Stimulated activated naive CD8-positive, alpha-beta T cell treated with anti-CD3 and anti-CD28 coated beads, Interleukin-15, Interleukin-2, amounts not matched to agents 100 U/mL and 50 U/mL, for 24 hours (primary cell): ENCODE measurements around the gene VPS26C.
"Not testable (repeated sequence)": the region's sequence is repeated elsewhere in the genome, so short reads cannot be mapped to it uniquely, and the experiment has no call there.

Experiments used
- ATAC-seq: fragments of 150-1000 bp; cut with Tn5 transposase; one replicate; pipeline ENCODE4 v1.10.0; 2021
- DNase-seq: peaks from one replicate; pipeline ENCODE4 v3.0.0; 2021

Gene VPS26C

GRCh38 chr21:37267269-37268185, at the start of gene VPS26C:
VPS26C (minus strand) TSS chr21:37267334; CDS start chr21:37267294, 40 bp downstream.
- ATAC-seq (peak; percentile 95), DNase-seq (peak; percentile 99)

GRCh38 chr21:37316072-37316471, 48.9 kb upstream of the VPS26C start:
- not testable (repeated sequence) for ATAC-seq, DNase-seq

- no peak for DNase-seq
- no peak for ATAC-seq
These were observed 33.1 kb upstream of the VPS26C start for GRCh38 chr21:37300114-37300751.

GRCh38 chr21:37297364-37297763, 30.2 kb upstream of the VPS26C start:
- DNase-seq, result no peak
- no peak for ATAC-seq

- no peak for ATAC-seq
- no peak for DNase-seq
These were observed 27.5 kb upstream of the VPS26C start for GRCh38 chr21:37294679-37295078.

GRCh38 chr21:37292941-37293340, 25.8 kb upstream of the VPS26C start:
- no peak for ATAC-seq
- no peak for DNase-seq

GRCh38 chr21:37292041-37292440, 24.9 kb upstream of the VPS26C start:
- DNase-seq (no peak), ATAC-seq (no peak)

- not testable (repeated sequence) for DNase-seq, ATAC-seq
These were observed 16.1 kb upstream of the VPS26C start for GRCh38 chr21:37283191-37283710.

GRCh38 chr21:37282602-37283001, 15.5 kb upstream of the VPS26C start:
- not testable (repeated sequence) for ATAC-seq, DNase-seq

- DNase-seq (no peak), ATAC-seq (peak; percentile 55)
These were observed 14.9 kb upstream of the VPS26C start for GRCh38 chr21:37281993-37282392.

- no peak for ATAC-seq
- DNase-seq, result no peak
These were observed 14.4 kb upstream of the VPS26C start for GRCh38 chr21:37281579-37281978.

- ATAC-seq, DNase-seq: not testable (repeated sequence)
These were observed 12.1 kb upstream of the VPS26C start for GRCh38 chr21:37279271-37279670.

GRCh38 chr21:37278199-37278598, 11.1 kb upstream of the VPS26C start:
- ATAC-seq, result no peak

GRCh38 chr21:37276377-37276776, 9.2 kb upstream of the VPS26C start:
- ATAC-seq (no peak), DNase-seq (no peak)

More at GRCh38 chr21:37278199-37278598, 11.1 kb upstream of the VPS26C start:
- no peak for DNase-seq

GRCh38 chr21:37273911-37274690, 7.0 kb upstream of the VPS26C start:
- ATAC-seq, result peak; percentile 73
- peak; percentile 15 for DNase-seq

- DNase-seq (no peak), ATAC-seq (no peak)
These were observed 6.3 kb upstream of the VPS26C start for GRCh38 chr21:37273440-37273839.

- ATAC-seq, result no peak
- DNase-seq, result no peak
These were observed 5.8 kb upstream of the VPS26C start for GRCh38 chr21:37272897-37273296.

- no peak for DNase-seq
- ATAC-seq, result no peak
These were observed 3.6 kb upstream of the VPS26C start for GRCh38 chr21:37270576-37271365.

GRCh38 chr21:37269481-37269880, 2.3 kb upstream of the VPS26C start:
- no peak for ATAC-seq
- no peak for DNase-seq

GRCh38 chr21:37268186-37268503, 1.0 kb upstream of the VPS26C start:
- DNase-seq (no peak), ATAC-seq (no peak)

- ATAC-seq (peak; percentile 3), DNase-seq (no peak)
These were observed 466 bp downstream of the VPS26C start for GRCh38 chr21:37266515-37267221.
